ENCODE data around the gene NELFA.
"Not testable (repeated sequence)": the region's sequence is repeated elsewhere in the genome, so short reads cannot be mapped to it uniquely, and the experiment has no call there.

Gene NELFA

GRCh38 chr4:2040391-2041238 lies 31.8 kb upstream of the NELFA start:
- peak; percentile 34 for DNase-seq (ENCODE audit: low spot score)

- DNase-seq (ENCODE audit: low spot score) = no peak
Observed at GRCh38 chr4:2036866-2037265, 28.1 kb upstream of the NELFA start.

GRCh38 chr4:2036327-2036726 lies 27.6 kb upstream of the NELFA start:
- no peak for DNase-seq (ENCODE audit: low spot score)

- not testable (repeated sequence) for DNase-seq (ENCODE audit: low spot score)
Observed at GRCh38 chr4:2031161-2031560, 22.4 kb upstream of the NELFA start.

GRCh38 chr4:2027120-2027519 lies 18.3 kb upstream of the NELFA start:
- DNase-seq (ENCODE audit: low spot score) = not testable (repeated sequence)

- DNase-seq (ENCODE audit: low spot score) = no peak
Observed at GRCh38 chr4:2025817-2026216, 17.0 kb upstream of the NELFA start.

- no peak for DNase-seq (ENCODE audit: low spot score)
Observed at GRCh38 chr4:2024683-2025082, 15.9 kb upstream of the NELFA start.

- not testable (repeated sequence) for DNase-seq (ENCODE audit: low spot score)
Observed at GRCh38 chr4:2021358-2022018, 12.7 kb upstream of the NELFA start.

- DNase-seq (ENCODE audit: low spot score) = no peak
Observed at GRCh38 chr4:2015008-2015407, 6.2 kb upstream of the NELFA start.

- no peak for DNase-seq (ENCODE audit: low spot score)
Observed at GRCh38 chr4:2011583-2011982, 2.8 kb upstream of the NELFA start.

GRCh38 chr4:2009651-2010233 lies 968 bp upstream of the NELFA start:
- peak; percentile 81 for DNase-seq (ENCODE audit: low spot score)

- DNase-seq (ENCODE audit: low spot score) = no peak
Observed at GRCh38 chr4:2008671-2008920, 178 bp downstream of the NELFA start.

- no peak for DNase-seq (ENCODE audit: low spot score)
Observed at GRCh38 chr4:2007804-2008670, 737 bp downstream of the NELFA start.

GRCh38 chr4:2006956-2007653 lies 1.7 kb downstream of the NELFA start:
- no peak for DNase-seq (ENCODE audit: low spot score)

- no peak for DNase-seq (ENCODE audit: low spot score)
Observed at GRCh38 chr4:2006367-2006766, 2.4 kb downstream of the NELFA start.

GRCh38 chr4:2003361-2003760 lies 5.4 kb downstream of the NELFA start:
- DNase-seq (ENCODE audit: low spot score) = not testable (repeated sequence)

GRCh38 chr4:1999308-1999707 lies 9.5 kb downstream of the NELFA start:
- not testable (repeated sequence) for DNase-seq (ENCODE audit: low spot score)

- DNase-seq (ENCODE audit: low spot score) = no peak
Observed at GRCh38 chr4:1998296-1998695, 10.5 kb downstream of the NELFA start.

GRCh38 chr4:1997712-1998111 lies 11.1 kb downstream of the NELFA start:
- no peak for DNase-seq (ENCODE audit: low spot score)

- DNase-seq (ENCODE audit: low spot score) = no peak
Observed at GRCh38 chr4:1996866-1997611, 11.7 kb downstream of the NELFA start.

GRCh38 chr4:1994938-1995337 lies 13.8 kb downstream of the NELFA start:
- no peak for DNase-seq (ENCODE audit: low spot score)

Data from AG08396 (cell line).